Activated T-cell treated with anti-CD3 and anti-CD28 coated beads, Interleukin-2, amount 50 U/mL, for 24 hours (primary cell): Measurements from ENCODE around the gene FAF2.

Experiments used
- DNase-seq: peaks from one replicate; pipeline ENCODE4 v3.0.0-alpha.2; 2020
- H3K27ac Mint-ChIP-seq: 2 replicates; pipeline ENCODE4 v1.8.0; 2020; ENCODE audit warnings: mild to moderate bottlenecking, mixed read lengths
- H3K27me3 Mint-ChIP-seq: 2 replicates; pipeline ENCODE4 v1.8.0; 2020; ENCODE audit warnings: mixed read lengths
- H3K36me3 Mint-ChIP-seq: 2 replicates; pipeline ENCODE4 v1.8.0; 2020; ENCODE audit warnings: low read depth, mixed read lengths
- H3K4me1 Mint-ChIP-seq: 2 replicates; pipeline ENCODE4 v1.8.0; 2020; ENCODE audit warnings: low read depth, mixed read lengths
- H3K4me3 Mint-ChIP-seq: 2 replicates; pipeline ENCODE4 v1.8.0; 2020; ENCODE audit warnings: mild to moderate bottlenecking, moderate library complexity, mixed read lengths
- H3K9me3 Mint-ChIP-seq: 2 replicates; pipeline ENCODE4 v1.8.0; 2020; ENCODE audit warnings: mixed read lengths

FAF2 gene

GRCh38 chr5:176413709-176414191, 34.4 kb upstream of the FAF2 start:
- H3K4me1 Mint-ChIP-seq, result peaks cover 52% of the 10 kb centered on the region
- H3K27ac Mint-ChIP-seq, result peak overlapping the region; percentile 63
- H3K27me3 Mint-ChIP-seq, result no peaks in the 10 kb centered on the region
- H3K4me3 Mint-ChIP-seq, result no peak overlapping the region
- DNase-seq, result no peak
- no peaks in the 10 kb centered on the region for H3K9me3 Mint-ChIP-seq
- H3K36me3 Mint-ChIP-seq, result peaks cover 37% of the 10 kb centered on the region

GRCh38 chr5:176414704-176415103, 33.5 kb upstream of the FAF2 start:
- Mint-ChIP-seq H3K27me3 (no peaks in the 10 kb centered on the region), H3K9me3 (no peaks in the 10 kb centered on the region), H3K36me3 (peaks cover 28% of the 10 kb centered on the region), H3K4me1 (peaks cover 52% of the 10 kb centered on the region), H3K4me3 (peak overlapping the region; percentile 83), H3K27ac (peak overlapping the region; percentile 64)
- DNase-seq, result no peak

GRCh38 chr5:176415240-176415951, 32.8 kb upstream of the FAF2 start:
- Mint-ChIP-seq H3K9me3 (no peaks in the 10 kb centered on the region), H3K4me1 (peaks cover 52% of the 10 kb centered on the region), H3K4me3 (peak overlapping the region; percentile 83), H3K27me3 (no peaks in the 10 kb centered on the region), H3K36me3 (peaks cover 22% of the 10 kb centered on the region), H3K27ac (peak overlapping the region; percentile 84)
- DNase-seq, result no peak

GRCh38 chr5:176415952-176416924, 31.9 kb upstream of the FAF2 start, which contains the start of gene CLTB:
Gene CLTB (minus strand): TSS chr5:176416539. CDS start chr5:176416363, 176 bp downstream.
- Mint-ChIP-seq H3K4me3 (peak within 1 kb of the TSS; percentile 83), H3K4me1 (peaks cover 48% of the 10 kb centered on the region), H3K9me3 (no peaks in the 10 kb centered on the region), H3K27me3 (no peaks in the 10 kb centered on the region), H3K27ac (peak within 1 kb of the TSS; percentile 84), H3K36me3 (peaks cover 22% of the 10 kb centered on the region)
- peak; percentile 95 for DNase-seq

- Mint-ChIP-seq H3K9me3 (no peaks in the 10 kb centered on the region), H3K27me3 (no peaks in the 10 kb centered on the region), H3K4me3 (peak overlapping the region; percentile 67), H3K36me3 (peaks cover 22% of the 10 kb centered on the region), H3K4me1 (peaks cover 43% of the 10 kb centered on the region), H3K27ac (peak overlapping the region; percentile 73)
- no peak for DNase-seq
Observed at GRCh38 chr5:176416965-176417364, 31.2 kb upstream of the FAF2 start.

- Mint-ChIP-seq H3K9me3 (no peaks in the 10 kb centered on the region), H3K27me3 (no peaks in the 10 kb centered on the region), H3K36me3 (peaks cover 12% of the 10 kb centered on the region), H3K27ac (no peak overlapping the region), H3K4me1 (peaks cover 32% of the 10 kb centered on the region), H3K4me3 (no peak overlapping the region)
- no peak for DNase-seq
Observed at GRCh38 chr5:176418251-176418650, 29.9 kb upstream of the FAF2 start.

- Mint-ChIP-seq H3K4me3 (no peak overlapping the region), H3K36me3 (peaks cover 4% of the 10 kb centered on the region), H3K27me3 (no peaks in the 10 kb centered on the region), H3K4me1 (peaks cover 15% of the 10 kb centered on the region), H3K9me3 (no peaks in the 10 kb centered on the region), H3K27ac (no peak overlapping the region)
- DNase-seq, result no peak
Observed at GRCh38 chr5:176420086-176420485, 28.1 kb upstream of the FAF2 start.

GRCh38 chr5:176420972-176421544, 27.1 kb upstream of the FAF2 start:
- H3K27ac Mint-ChIP-seq, result no peak overlapping the region
- no peak for DNase-seq
- no peaks in the 10 kb centered on the region for H3K9me3 Mint-ChIP-seq
- H3K27me3 Mint-ChIP-seq, result no peaks in the 10 kb centered on the region
- no peak overlapping the region for H3K4me3 Mint-ChIP-seq
- H3K4me1 Mint-ChIP-seq, result peaks cover 8% of the 10 kb centered on the region
- H3K36me3 Mint-ChIP-seq, result no peaks in the 10 kb centered on the region

- H3K9me3 Mint-ChIP-seq, result no peaks in the 10 kb centered on the region
- no peak overlapping the region for H3K27ac Mint-ChIP-seq
- no peak overlapping the region for H3K4me3 Mint-ChIP-seq
- no peaks in the 10 kb centered on the region for H3K27me3 Mint-ChIP-seq
- H3K4me1 Mint-ChIP-seq, result no peaks in the 10 kb centered on the region
- H3K36me3 Mint-ChIP-seq, result no peaks in the 10 kb centered on the region
- no peak for DNase-seq
Observed at GRCh38 chr5:176424181-176424580, 24.0 kb upstream of the FAF2 start.

GRCh38 chr5:176425138-176425537, 23.0 kb upstream of the FAF2 start:
- Mint-ChIP-seq H3K4me1 (peaks cover under 1% of the 10 kb centered on the region), H3K27ac (no peak overlapping the region), H3K4me3 (no peak overlapping the region), H3K36me3 (no peaks in the 10 kb centered on the region), H3K9me3 (no peaks in the 10 kb centered on the region), H3K27me3 (no peaks in the 10 kb centered on the region)
- no peak for DNase-seq

- H3K27ac Mint-ChIP-seq, result no peak overlapping the region
- H3K36me3 Mint-ChIP-seq, result no peaks in the 10 kb centered on the region
- no peak for DNase-seq
- peaks cover 6% of the 10 kb centered on the region for H3K4me1 Mint-ChIP-seq
- no peaks in the 10 kb centered on the region for H3K9me3 Mint-ChIP-seq
- H3K27me3 Mint-ChIP-seq, result no peaks in the 10 kb centered on the region
- H3K4me3 Mint-ChIP-seq, result no peak overlapping the region
Observed at GRCh38 chr5:176425791-176426190, 22.4 kb upstream of the FAF2 start.

- no peaks in the 10 kb centered on the region for H3K9me3 Mint-ChIP-seq
- no peaks in the 10 kb centered on the region for H3K36me3 Mint-ChIP-seq
- H3K4me3 Mint-ChIP-seq, result no peak overlapping the region
- no peak overlapping the region for H3K27ac Mint-ChIP-seq
- peaks cover 1% of the 10 kb centered on the region for H3K27me3 Mint-ChIP-seq
- DNase-seq, result no peak
- peaks cover 6% of the 10 kb centered on the region for H3K4me1 Mint-ChIP-seq
Observed at GRCh38 chr5:176426876-176427275, 21.3 kb upstream of the FAF2 start.

GRCh38 chr5:176427971-176428370, 20.2 kb upstream of the FAF2 start:
- H3K27ac Mint-ChIP-seq, result no peak overlapping the region
- no peaks in the 10 kb centered on the region for H3K36me3 Mint-ChIP-seq
- no peak for DNase-seq
- H3K4me1 Mint-ChIP-seq, result peaks cover 6% of the 10 kb centered on the region
- no peaks in the 10 kb centered on the region for H3K9me3 Mint-ChIP-seq
- no peak overlapping the region for H3K4me3 Mint-ChIP-seq
- peaks cover 6% of the 10 kb centered on the region for H3K27me3 Mint-ChIP-seq

GRCh38 chr5:176429972-176430371, 18.2 kb upstream of the FAF2 start:
- Mint-ChIP-seq H3K4me3 (no peak overlapping the region), H3K36me3 (no peaks in the 10 kb centered on the region), H3K27ac (peak overlapping the region; percentile 8), H3K27me3 (peaks cover 6% of the 10 kb centered on the region), H3K4me1 (peaks cover 6% of the 10 kb centered on the region), H3K9me3 (no peaks in the 10 kb centered on the region)
- DNase-seq, result no peak
